PFSK-1 (cell line): Measurements from ENCODE around the gene SULF2.

Experiments used
- FOXP2 ChIP-seq: optimal IDR thresholded peaks from 2 replicates; pipeline ENCODE3; 2011; ENCODE audit warnings: borderline replicate concordance, control low read depth, inconsistent platforms; ENCODE audit not compliant: insufficient read depth; ENCODE audit errors: extremely low read length, extremely low read depth
- POLR2AphosphoS5 ChIP-seq: IDR thresholded peaks from 2 replicates; pipeline ENCODE4 v1.6.1; 2012; ENCODE audit warnings: low read depth, mild to moderate bottlenecking, control low read depth, low read length, moderate library complexity
- SIN3A ChIP-seq: IDR thresholded peaks from 2 replicates; pipeline ENCODE4 v1.6.1; 2012; ENCODE audit warnings: mild to moderate bottlenecking, low read length, moderate library complexity, borderline replicate concordance; ENCODE audit not compliant: insufficient read depth
- TAF1 ChIP-seq: IDR thresholded peaks from 2 replicates; pipeline ENCODE4 v1.6.1; 2012; ENCODE audit warnings: low read length, control low read depth, borderline replicate concordance; ENCODE audit not compliant: insufficient read depth
- TF ChIP-seq, protein P1 (sequence below), 2 experiments: IDR thresholded peaks; 2 replicates each; pipeline versions ENCODE4 v1.6.1 to v1.8.0; 2011 to 2012; ENCODE audit warnings: low read depth in 2 of 2, low read length in 2 of 2, control low read depth in 1 of 2, inconsistent platforms in 1 of 2, mild to moderate bottlenecking in 1 of 2, moderate library complexity in 1 of 2; ENCODE audit not compliant: insufficient read depth in 1 of 2

SULF2 gene

DNA sequence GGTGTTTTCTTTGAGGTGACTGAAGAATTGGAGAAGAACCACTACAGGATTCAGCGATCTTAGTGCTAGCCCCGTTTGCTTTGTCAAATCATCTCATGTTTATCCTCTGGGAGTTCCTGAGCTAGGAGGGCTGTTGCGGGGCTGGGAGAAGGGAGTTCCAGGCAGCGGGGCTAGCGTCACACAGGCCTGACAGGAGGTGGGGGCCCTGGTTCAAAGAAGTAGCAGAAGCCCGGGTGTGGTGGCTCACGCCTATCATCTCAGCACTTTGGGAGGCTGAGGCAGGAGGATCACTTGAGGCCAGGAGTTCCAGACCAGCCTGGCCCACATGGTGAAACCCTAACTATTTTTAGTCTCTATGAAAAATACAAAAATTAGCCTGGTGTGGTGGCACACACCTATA is 33.2 kb upstream of the SULF2 start:
- no peak for TF ChIP-seq SIN3A
- TF ChIP-seq, protein P1, sequence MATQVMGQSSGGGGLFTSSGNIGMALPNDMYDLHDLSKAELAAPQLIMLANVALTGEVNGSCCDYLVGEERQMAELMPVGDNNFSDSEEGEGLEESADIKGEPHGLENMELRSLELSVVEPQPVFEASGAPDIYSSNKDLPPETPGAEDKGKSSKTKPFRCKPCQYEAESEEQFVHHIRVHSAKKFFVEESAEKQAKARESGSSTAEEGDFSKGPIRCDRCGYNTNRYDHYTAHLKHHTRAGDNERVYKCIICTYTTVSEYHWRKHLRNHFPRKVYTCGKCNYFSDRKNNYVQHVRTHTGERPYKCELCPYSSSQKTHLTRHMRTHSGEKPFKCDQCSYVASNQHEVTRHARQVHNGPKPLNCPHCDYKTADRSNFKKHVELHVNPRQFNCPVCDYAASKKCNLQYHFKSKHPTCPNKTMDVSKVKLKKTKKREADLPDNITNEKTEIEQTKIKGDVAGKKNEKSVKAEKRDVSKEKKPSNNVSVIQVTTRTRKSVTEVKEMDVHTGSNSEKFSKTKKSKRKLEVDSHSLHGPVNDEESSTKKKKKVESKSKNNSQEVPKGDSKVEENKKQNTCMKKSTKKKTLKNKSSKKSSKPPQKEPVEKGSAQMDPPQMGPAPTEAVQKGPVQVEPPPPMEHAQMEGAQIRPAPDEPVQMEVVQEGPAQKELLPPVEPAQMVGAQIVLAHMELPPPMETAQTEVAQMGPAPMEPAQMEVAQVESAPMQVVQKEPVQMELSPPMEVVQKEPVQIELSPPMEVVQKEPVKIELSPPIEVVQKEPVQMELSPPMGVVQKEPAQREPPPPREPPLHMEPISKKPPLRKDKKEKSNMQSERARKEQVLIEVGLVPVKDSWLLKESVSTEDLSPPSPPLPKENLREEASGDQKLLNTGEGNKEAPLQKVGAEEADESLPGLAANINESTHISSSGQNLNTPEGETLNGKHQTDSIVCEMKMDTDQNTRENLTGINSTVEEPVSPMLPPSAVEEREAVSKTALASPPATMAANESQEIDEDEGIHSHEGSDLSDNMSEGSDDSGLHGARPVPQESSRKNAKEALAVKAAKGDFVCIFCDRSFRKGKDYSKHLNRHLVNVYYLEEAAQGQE (IDR thresholded peaks at IDR 0.05; ENCODE audit: insufficient read depth in 1 of 2, low read depth in 2 of 2, low read length in 2 of 2): no peak
- no peak for TF ChIP-seq TAF1
- no peak for TF ChIP-seq FOXP2
- no peak for TF ChIP-seq POLR2AphosphoS5

DNA sequence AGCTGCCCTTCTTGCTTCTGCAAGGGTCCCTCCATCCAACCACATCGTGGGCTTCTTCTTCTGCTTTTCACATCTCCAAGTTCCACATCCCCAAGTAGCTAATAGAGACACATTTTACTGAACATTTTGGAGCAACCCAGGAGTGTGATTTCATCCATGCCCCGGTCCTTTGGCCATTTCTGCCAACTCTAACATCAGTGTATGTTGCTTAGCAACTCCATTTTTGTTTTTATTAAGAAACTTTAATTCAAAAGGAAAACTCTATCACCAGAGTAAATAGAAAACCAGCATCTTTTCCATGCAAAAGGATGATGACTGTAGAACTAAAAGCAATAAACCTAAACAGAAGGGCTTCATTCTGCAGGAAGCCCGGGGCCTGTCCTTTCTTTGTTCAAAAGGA is 32.7 kb upstream of the SULF2 start:
- TF ChIP-seq SIN3A: no peak
- no peak for TF ChIP-seq FOXP2
- TF ChIP-seq TAF1: no peak
- no peak for TF ChIP-seq POLR2AphosphoS5
- TF ChIP-seq, protein P1 (IDR thresholded peaks at IDR 0.05; ENCODE audit: insufficient read depth in 1 of 2, low read depth in 2 of 2, low read length in 2 of 2): no peak

DNA sequence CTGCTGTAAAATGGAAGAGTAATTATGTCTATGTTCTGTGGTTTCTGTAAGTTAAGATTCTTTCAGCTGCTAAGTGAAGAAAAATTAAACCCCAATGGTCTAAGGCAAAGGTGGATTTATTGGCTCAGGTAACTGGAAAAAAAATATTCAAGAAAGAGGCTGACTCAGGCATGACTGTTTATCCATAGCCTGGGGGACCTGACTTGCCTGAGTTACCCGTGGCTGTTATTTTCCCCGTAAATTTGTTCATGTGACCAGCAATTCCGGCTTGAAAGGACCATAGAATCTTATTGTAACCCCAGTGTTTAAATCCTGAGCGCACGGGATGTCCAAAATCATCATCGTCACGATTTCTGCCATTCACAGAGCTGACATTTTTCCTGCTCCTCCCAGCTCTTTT is 32.3 kb upstream of the SULF2 start:
- TF ChIP-seq TAF1 (no peak), POLR2AphosphoS5 (no peak), FOXP2 (no peak), SIN3A (no peak)
- TF ChIP-seq, protein P1 (IDR thresholded peaks at IDR 0.05; ENCODE audit: insufficient read depth in 1 of 2, low read depth in 2 of 2, low read length in 2 of 2): no peak

DNA sequence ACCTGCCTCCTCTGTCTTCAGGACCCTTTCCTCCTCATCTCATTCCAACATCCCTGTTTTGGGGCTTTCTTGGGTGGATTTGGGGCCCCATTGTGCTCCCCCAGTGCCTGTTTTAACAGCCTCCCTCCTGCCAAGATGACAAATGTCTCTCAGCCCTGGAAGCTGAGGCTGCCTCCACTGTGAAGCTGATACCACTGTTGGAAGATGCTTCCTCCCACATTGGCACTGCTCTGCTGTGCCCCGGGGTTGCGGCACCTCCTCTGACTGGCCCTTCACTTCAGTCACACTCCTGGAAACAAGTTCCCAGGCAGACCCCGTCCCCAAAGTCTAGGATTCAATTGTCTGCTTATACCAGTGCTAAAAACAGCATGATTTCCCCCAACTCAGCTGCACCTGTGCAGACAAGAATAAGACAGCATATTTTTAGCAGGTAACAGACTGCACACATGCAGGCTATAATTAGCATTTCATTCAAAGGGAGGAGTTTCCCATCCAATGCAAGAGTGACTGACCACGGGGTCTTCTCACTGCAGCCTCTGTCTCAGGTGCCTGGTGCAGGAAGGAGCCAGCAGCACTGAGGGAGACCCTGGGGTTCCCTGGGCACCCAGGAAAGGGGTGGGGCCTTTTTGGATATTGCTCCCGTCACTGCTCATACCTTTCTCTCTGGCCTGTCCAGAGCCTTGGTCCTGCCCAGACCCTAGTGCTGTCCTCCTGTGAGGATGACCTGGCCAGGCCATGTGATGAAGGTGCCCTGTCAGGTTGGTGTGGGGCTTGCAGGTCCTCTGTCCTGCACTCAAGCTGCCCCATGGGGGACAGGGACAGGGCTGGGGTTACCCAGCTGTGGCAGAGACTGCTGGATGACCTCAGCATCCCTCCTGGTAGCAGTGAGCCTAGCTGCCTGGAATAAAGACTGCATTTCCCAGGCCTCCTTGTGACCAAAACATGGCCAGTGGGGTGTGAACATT is 31.5 kb upstream of the SULF2 start:
- TF ChIP-seq FOXP2 (no peak), POLR2AphosphoS5 (no peak), TAF1 (no peak), SIN3A (no peak)
- TF ChIP-seq, protein P1 (IDR thresholded peaks at IDR 0.05; ENCODE audit: insufficient read depth in 1 of 2, low read depth in 2 of 2, low read length in 2 of 2): no peak
